DOHH2 (cell line): ENCODE measurements around the gene EID2B.

Experiments
- EZH2phosphoT487 ChIP-seq: fragments of 200-600 bp; sonication (generic); IDR thresholded peaks from 2 replicates; pipeline ENCODE4 v1.6.1; 2017; ENCODE audit warnings: borderline replicate concordance, mild to moderate bottlenecking, antibody characterized with exemption, low read length, moderate library complexity, mixed read lengths
- TF ChIP-seq, protein P1 (sequence below): fragments of 200-600 bp; sonication (generic); IDR thresholded peaks from one replicate; pipeline ENCODE4 v1.5.1; 2014; ENCODE audit warnings: antibody characterized with exemption, mild to moderate bottlenecking, low read depth, low read length; ENCODE audit not compliant: poor library complexity, severe bottlenecking

- TF ChIP-seq, protein P1, sequence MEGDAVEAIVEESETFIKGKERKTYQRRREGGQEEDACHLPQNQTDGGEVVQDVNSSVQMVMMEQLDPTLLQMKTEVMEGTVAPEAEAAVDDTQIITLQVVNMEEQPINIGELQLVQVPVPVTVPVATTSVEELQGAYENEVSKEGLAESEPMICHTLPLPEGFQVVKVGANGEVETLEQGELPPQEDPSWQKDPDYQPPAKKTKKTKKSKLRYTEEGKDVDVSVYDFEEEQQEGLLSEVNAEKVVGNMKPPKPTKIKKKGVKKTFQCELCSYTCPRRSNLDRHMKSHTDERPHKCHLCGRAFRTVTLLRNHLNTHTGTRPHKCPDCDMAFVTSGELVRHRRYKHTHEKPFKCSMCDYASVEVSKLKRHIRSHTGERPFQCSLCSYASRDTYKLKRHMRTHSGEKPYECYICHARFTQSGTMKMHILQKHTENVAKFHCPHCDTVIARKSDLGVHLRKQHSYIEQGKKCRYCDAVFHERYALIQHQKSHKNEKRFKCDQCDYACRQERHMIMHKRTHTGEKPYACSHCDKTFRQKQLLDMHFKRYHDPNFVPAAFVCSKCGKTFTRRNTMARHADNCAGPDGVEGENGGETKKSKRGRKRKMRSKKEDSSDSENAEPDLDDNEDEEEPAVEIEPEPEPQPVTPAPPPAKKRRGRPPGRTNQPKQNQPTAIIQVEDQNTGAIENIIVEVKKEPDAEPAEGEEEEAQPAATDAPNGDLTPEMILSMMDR = no peak
- no peak for TF ChIP-seq EZH2phosphoT487
Observed at GRCh38 chr19:39533791-39534190, 1.1 kb upstream of the EID2B start.
